NOMO-1 (cell line): ENCODE measurements around the gene LRG1.

Source experiments
- DNase-seq, 2 experiments: peaks; one replicate each; lab custom pipeline; 2025; ENCODE audit not compliant: unreplicated experiment in 2 of 2; lab: John Stamatoyannopoulos, UW

LRG1 gene

GRCh38 chr19:4512070-4512469 lies 27.8 kb downstream of the LRG1 start:
- no peak for DNase-seq

GRCh38 chr19:4511300-4512054 lies 28.4 kb downstream of the LRG1 start:
- no peak for DNase-seq

GRCh38 chr19:4510435-4511255 lies 29.2 kb downstream of the LRG1 start:
- no peak for DNase-seq

- no peak for DNase-seq
Observed at GRCh38 chr19:4508698-4509097, 31.1 kb downstream of the LRG1 start.

- DNase-seq = no peak
Observed at GRCh38 chr19:4507804-4508203, 32.0 kb downstream of the LRG1 start.

GRCh38 chr19:4507150-4507452 lies 32.7 kb downstream of the LRG1 start:
- no peak for DNase-seq

GRCh38 chr19:4506449-4507149 lies 33.2 kb downstream of the LRG1 start:
- DNase-seq = no peak

GRCh38 chr19:4505570-4506448 lies 34.0 kb downstream of the LRG1 start:
- DNase-seq = no peak

GRCh38 chr19:4504891-4505569 lies 34.8 kb downstream of the LRG1 start:
- DNase-seq = no peak

- no peak for DNase-seq
Observed at GRCh38 chr19:4504297-4504701, 35.5 kb downstream of the LRG1 start.

GRCh38 chr19:4503825-4504170 lies 36.0 kb downstream of the LRG1 start:
- DNase-seq = no peak

- no peak for DNase-seq
Observed at GRCh38 chr19:4503132-4503824, 36.6 kb downstream of the LRG1 start.

GRCh38 chr19:4502282-4503131 lies 37.3 kb downstream of the LRG1 start:
- DNase-seq = no peak

- no peak for DNase-seq
Observed at GRCh38 chr19:4501691-4502090, 38.1 kb downstream of the LRG1 start.

GRCh38 chr19:4500841-4501591 lies 38.8 kb downstream of the LRG1 start:
- DNase-seq = no peak

GRCh38 chr19:4499855-4500254 lies 40.0 kb downstream of the LRG1 start:
- DNase-seq = no peak

- DNase-seq = no peak
Observed at GRCh38 chr19:4499318-4499717, 40.5 kb downstream of the LRG1 start.

GRCh38 chr19:4498694-4499093 lies 41.1 kb downstream of the LRG1 start:
- DNase-seq = no peak
